Measurements from ENCODE around the gene TRABD.

The TRABD gene

GRCh38 chr22:50245214-50246072, 59.7 kb downstream of the TRABD start:
- DNase-seq (ENCODE audit: low read depth) = no peak

- DNase-seq (ENCODE audit: low read depth) = no peak
Observed at GRCh38 chr22:50246242-50247175, 60.8 kb downstream of the TRABD start.

GRCh38 chr22:50247748-50248147, 62.0 kb downstream of the TRABD start:
- DNase-seq (ENCODE audit: low read depth) = no peak

- no peak for DNase-seq (ENCODE audit: low read depth)
Observed at GRCh38 chr22:50248196-50249081, 62.7 kb downstream of the TRABD start.

Measured in CMK (cell line).